Endodermal cell (in vitro differentiated cells): Measurements from ENCODE around the gene FOXL3. TPM values are rescaled to one million over a fixed set of nuclear protein-coding genes. Genes with fewer than 3 reads are reported as not detected.

Source experiments
- DNase-seq: peaks from one replicate; pipeline ENCODE4 v3.0.0-alpha.2; 2017
- H3K27ac ChIP-seq: 2 replicates; pipeline ENCODE4 v1.5.1; 2013; ENCODE audit warnings: mild to moderate bottlenecking, low read depth, low read length, moderate library complexity
- H3K27me3 ChIP-seq: 2 replicates; pipeline ENCODE4 v1.6.1; 2013; ENCODE audit warnings: mild to moderate bottlenecking, low read length, moderate library complexity; ENCODE audit not compliant: insufficient read depth, control insufficient read depth, poor library complexity, severe bottlenecking
- H3K36me3 ChIP-seq: 2 replicates; pipeline ENCODE4 v1.7.0; 2013; ENCODE audit warnings: mild to moderate bottlenecking, low read length, moderate library complexity; ENCODE audit not compliant: control insufficient read depth, insufficient read depth
- H3K4me1 ChIP-seq: one replicate; pipeline ENCODE4 v1.7.0; 2013; ENCODE audit warnings: low read length; ENCODE audit not compliant: control insufficient read depth, insufficient read depth
- H3K4me3 ChIP-seq: 2 replicates; pipeline ENCODE4 v1.5.1; 2013; ENCODE audit warnings: mild to moderate bottlenecking, low read length, moderate library complexity
- H3K9ac ChIP-seq: 2 replicates; pipeline ENCODE4 v1.6.1; 2013; ENCODE audit warnings: mild to moderate bottlenecking, low read length, moderate library complexity; ENCODE audit not compliant: poor library complexity, severe bottlenecking; ENCODE audit errors: extremely low read depth
- H3K9me3 ChIP-seq: 2 replicates; pipeline ENCODE4 v1.6.1; 2013; ENCODE audit warnings: mild to moderate bottlenecking, low read length, moderate library complexity; ENCODE audit not compliant: control insufficient read depth
- H3K27ac Mint-ChIP-seq: 2 replicates; pipeline ENCODE4 v1.8.0; 2020; ENCODE audit warnings: mixed read lengths
- H3K27me3 Mint-ChIP-seq: 2 replicates; pipeline ENCODE4 v1.8.0; 2021; ENCODE audit warnings: mild to moderate bottlenecking, mixed read lengths; ENCODE audit not compliant: insufficient read depth
- H3K36me3 Mint-ChIP-seq: 2 replicates; pipeline ENCODE4 v1.8.0; 2020; ENCODE audit warnings: low read depth, mixed read lengths
- H3K4me1 Mint-ChIP-seq: 2 replicates; pipeline ENCODE4 v1.8.0; 2020; ENCODE audit warnings: mixed read lengths
- H3K4me3 Mint-ChIP-seq: 2 replicates; pipeline ENCODE4 v1.8.0; 2020; ENCODE audit warnings: mild to moderate bottlenecking, moderate library complexity, mixed read lengths
- H3K9me3 Mint-ChIP-seq: 2 replicates; pipeline ENCODE4 v1.8.0; 2020; ENCODE audit warnings: mild to moderate bottlenecking, mixed read lengths
- CTCF ChIP-seq: fragments of 200-600 bp; sonication (generic); conservative IDR thresholded peaks from 2 replicates; pipeline ENCODE4 v1.5.0; 2021; ENCODE audit warnings: antibody characterized with exemption, mild to moderate bottlenecking
- WGBS, 2 experiments: methylation state at CpG; one replicate each; pipeline versions ENCODE4 v1.1.5 to v1.1.7; 2013; ENCODE audit warnings: missing lambda C conversion rate in 2 of 2, mixed read lengths in 1 of 2; ENCODE audit not compliant: insufficient coverage in 1 of 2, insufficient read length in 1 of 2; 5-methylcytosine and 5-hydroxymethylcytosine counted together
- total RNA-seq, 2 donors: library from RNA; stranded (reverse); fragmentation: NEBNext Ultra II Directional in 1 of 2; extraction: Animal tissue kit (Norgen Biotek cat#: 25700) in 1 of 2; gene quantifications; 2 replicates in 1 of 2; 3 replicates in 1 of 2; pipeline ENCODE4 v1.2.1, GENCODE V29; 2021

Gene FOXL3
- total RNA-seq, 2 donors from 2014 or later = not detected

GRCh38 chr7:274266-274665 lies 15.7 kb upstream of the FOXL3 start:
- no peaks in the 10 kb centered on the region for H3K4me1 ChIP-seq
- WGBS, 2 experiments = 50% methylated on average over 2 of the region's 2 CpGs
- H3K4me3 ChIP-seq = no peak overlapping the region
- Mint-ChIP-seq H3K4me3 (no peak overlapping the region), H3K4me1 (no peaks in the 10 kb centered on the region), H3K27me3 (peaks cover 10% of the 10 kb centered on the region), H3K36me3 (no peaks in the 10 kb centered on the region), H3K27ac (no peak overlapping the region), H3K9me3 (peaks cover 80% of the 10 kb centered on the region)
- no peaks in the 10 kb centered on the region for H3K27me3 ChIP-seq
- no peak for DNase-seq
- no peak for TF ChIP-seq CTCF
- H3K27ac ChIP-seq = no peak overlapping the region
- H3K9ac ChIP-seq = no peak overlapping the region
- H3K36me3 ChIP-seq = no peaks in the 10 kb centered on the region
- H3K9me3 ChIP-seq = peaks cover 27% of the 10 kb centered on the region

GRCh38 chr7:276230-276835 lies 13.6 kb upstream of the FOXL3 start:
- WGBS, 2 experiments = 79 to 84% methylated on average over 9 to 10 of the region's 10 CpGs
- H3K9me3 Mint-ChIP-seq = peaks cover 65% of the 10 kb centered on the region
- no peak overlapping the region for H3K9ac ChIP-seq
- no peaks in the 10 kb centered on the region for H3K4me1 ChIP-seq
- H3K4me3 ChIP-seq = no peak overlapping the region
- H3K27me3 Mint-ChIP-seq = peaks cover 21% of the 10 kb centered on the region
- no peaks in the 10 kb centered on the region for H3K27me3 ChIP-seq
- H3K27ac Mint-ChIP-seq = no peak overlapping the region
- no peaks in the 10 kb centered on the region for H3K4me1 Mint-ChIP-seq
- H3K27ac ChIP-seq = no peak overlapping the region
- no peak overlapping the region for H3K4me3 Mint-ChIP-seq
- no peak for TF ChIP-seq CTCF
- DNase-seq = no peak
- peaks cover 27% of the 10 kb centered on the region for H3K9me3 ChIP-seq
- no peaks in the 10 kb centered on the region for H3K36me3 ChIP-seq
- H3K36me3 Mint-ChIP-seq = no peaks in the 10 kb centered on the region

GRCh38 chr7:277228-277627 lies 12.7 kb upstream of the FOXL3 start:
- no peak for DNase-seq
- no peak overlapping the region for H3K27ac ChIP-seq
- Mint-ChIP-seq H3K4me1 (no peaks in the 10 kb centered on the region), H3K27me3 (peaks cover 22% of the 10 kb centered on the region), H3K4me3 (no peak overlapping the region), H3K9me3 (peaks cover 63% of the 10 kb centered on the region), H3K27ac (no peak overlapping the region), H3K36me3 (no peaks in the 10 kb centered on the region)
- H3K9me3 ChIP-seq = peaks cover 27% of the 10 kb centered on the region
- H3K4me1 ChIP-seq = no peaks in the 10 kb centered on the region
- no peak for TF ChIP-seq CTCF
- H3K9ac ChIP-seq = no peak overlapping the region
- 86 to 90% methylated on average over 4 of the region's 4 CpGs for WGBS, 2 experiments
- H3K4me3 ChIP-seq = no peak overlapping the region
- no peaks in the 10 kb centered on the region for H3K36me3 ChIP-seq
- H3K27me3 ChIP-seq = no peaks in the 10 kb centered on the region
